COLO668 (cell line): Measurements from ENCODE around the gene GDAP2.
A peak's percentile ranks its signal among the peaks of the same experiment; 100 is the strongest.
"Not testable (repeated sequence)": the region's sequence is repeated elsewhere in the genome, so short reads cannot be mapped to it uniquely, and the experiment has no call there.

Experiments used
- DNase-seq: peaks from one replicate; lab custom pipeline; 2025; ENCODE audit not compliant: unreplicated experiment; lab: John Stamatoyannopoulos, UW

GDAP2 gene, protein sequence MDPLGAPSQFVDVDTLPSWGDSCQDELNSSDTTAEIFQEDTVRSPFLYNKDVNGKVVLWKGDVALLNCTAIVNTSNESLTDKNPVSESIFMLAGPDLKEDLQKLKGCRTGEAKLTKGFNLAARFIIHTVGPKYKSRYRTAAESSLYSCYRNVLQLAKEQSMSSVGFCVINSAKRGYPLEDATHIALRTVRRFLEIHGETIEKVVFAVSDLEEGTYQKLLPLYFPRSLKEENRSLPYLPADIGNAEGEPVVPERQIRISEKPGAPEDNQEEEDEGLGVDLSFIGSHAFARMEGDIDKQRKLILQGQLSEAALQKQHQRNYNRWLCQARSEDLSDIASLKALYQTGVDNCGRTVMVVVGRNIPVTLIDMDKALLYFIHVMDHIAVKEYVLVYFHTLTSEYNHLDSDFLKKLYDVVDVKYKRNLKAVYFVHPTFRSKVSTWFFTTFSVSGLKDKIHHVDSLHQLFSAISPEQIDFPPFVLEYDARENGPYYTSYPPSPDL

DNA sequence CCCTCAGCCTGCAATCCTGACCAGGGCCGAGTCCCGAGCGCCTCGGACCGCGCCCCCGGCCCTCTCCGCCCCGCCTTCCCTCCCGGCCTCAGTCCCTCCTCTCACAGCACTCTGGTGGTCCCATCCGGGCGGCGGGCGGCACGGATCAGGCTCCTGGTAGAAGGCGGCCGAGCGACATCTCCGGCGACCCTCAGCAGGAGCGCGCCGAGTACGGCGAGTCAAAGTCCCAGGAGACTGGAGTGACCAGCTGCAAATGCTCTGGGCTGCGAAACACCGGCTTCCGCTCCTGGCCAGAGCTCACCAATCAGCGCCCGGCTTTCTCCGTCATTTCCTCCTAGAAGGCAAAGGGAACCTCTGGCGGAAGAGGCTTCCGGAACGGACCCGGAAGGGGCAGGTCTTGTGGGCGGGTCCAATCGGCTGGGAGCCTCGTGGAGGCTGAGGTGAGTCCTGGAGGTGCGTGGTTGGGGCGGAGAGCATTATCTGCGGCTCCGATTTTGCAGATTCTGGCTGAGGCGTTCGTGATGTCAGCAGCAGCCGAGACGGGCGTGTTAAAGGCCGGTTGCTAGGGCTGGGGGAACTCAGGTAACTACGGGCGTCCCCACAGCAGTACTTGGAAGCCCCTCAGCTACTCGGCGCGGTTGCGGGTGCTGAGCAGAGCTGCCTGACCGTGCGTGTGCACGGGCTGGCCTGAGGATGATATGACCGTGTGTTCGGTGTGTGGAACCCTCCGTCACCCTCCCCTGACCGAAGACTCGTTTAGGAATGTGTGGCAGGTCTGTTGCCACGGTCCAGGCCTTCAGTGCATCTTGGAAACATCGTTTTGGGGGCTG is at the start of gene GDAP2, which contains the start of gene WDR3:
Gene GDAP2 (minus strand): TSS at position 279 of the 830 bp plus-strand sequence. CDS start 9,264 bp downstream, outside the sequence.
Gene WDR3 (plus strand): TSS at position 397 of the 830 bp plus-strand sequence. CDS start 3,581 bp downstream, outside the sequence.
- DNase-seq = peak; percentile 99

DNA sequence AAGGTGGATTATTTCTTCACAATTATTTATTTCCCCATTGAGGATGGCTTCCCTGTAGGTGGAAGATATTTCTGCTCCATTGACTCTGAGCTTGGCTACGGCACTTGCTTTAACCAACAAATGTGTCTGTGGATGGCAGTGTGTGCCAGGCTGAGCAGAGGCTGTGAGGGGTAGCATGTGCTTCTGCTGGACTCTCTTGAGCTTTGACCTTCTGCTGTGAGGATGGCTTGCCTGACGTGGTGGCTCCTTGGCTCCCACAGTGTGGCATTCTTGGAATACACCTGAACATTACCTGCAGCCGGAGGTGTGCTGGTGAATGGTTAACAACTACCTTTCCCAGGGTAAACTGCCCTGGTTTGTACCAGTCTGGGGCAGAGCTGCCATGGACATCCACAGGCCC is 47.0 kb upstream of the GDAP2 start:
- no peak for DNase-seq

DNA sequence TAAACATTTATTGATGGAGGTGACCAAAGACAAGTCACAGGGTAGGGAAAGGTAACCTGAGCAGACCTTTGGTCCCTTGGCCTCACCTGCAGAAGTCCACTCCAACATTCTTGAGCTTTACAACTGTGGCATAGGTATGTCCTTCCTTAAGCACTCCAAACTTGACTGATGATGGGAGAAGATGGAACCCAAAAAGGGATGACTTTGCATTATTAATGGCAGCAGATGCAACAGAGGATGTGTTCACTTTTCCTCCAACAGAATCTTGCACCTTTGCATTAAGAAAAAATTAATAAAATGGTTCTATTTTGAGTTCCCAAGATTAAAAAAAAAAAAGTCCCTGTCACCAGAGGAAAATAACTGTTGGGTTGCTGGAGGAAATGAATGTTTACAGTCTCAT is 42.4 kb upstream of the GDAP2 start:
- DNase-seq = no peak

DNA sequence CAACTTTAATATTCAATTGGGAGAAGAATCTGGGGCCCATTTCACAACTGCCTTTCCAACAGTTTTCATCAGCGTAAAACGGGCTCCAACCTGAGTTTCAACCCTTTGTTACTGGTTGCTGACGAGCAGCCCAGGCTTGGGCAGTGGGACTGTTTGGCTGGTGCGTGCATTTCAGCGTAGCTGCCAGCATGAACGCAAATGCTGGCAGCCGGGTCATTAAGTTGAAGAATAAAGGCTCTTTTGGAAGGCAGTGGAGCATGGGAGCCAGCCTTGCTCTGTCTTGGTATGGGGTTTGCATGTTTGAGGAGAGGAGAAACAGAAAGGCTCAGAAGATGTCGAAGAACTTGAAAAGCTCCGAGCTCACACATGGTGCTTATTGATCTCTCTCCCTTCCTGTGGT is 40.8 kb upstream of the GDAP2 start:
- no peak for DNase-seq

DNA sequence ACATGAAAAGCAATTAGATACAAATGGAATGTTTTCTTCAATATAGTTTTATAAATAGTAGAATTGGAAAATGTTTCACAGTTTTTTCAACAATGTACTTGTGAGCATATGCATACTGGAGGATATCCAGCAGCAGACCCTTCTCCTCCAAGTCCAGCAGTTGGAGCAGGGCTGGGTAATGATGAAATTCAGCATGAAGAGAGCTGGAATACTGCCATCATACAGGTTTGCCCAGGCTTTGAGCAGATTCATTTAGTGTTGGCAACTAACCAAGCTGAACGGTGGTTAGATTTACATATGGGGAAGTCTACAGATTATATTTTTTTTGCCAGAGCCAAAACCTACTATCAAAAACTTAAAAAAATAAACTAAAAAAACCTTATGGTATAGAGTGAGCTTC is 38.5 kb upstream of the GDAP2 start:
- DNase-seq = no peak

DNA sequence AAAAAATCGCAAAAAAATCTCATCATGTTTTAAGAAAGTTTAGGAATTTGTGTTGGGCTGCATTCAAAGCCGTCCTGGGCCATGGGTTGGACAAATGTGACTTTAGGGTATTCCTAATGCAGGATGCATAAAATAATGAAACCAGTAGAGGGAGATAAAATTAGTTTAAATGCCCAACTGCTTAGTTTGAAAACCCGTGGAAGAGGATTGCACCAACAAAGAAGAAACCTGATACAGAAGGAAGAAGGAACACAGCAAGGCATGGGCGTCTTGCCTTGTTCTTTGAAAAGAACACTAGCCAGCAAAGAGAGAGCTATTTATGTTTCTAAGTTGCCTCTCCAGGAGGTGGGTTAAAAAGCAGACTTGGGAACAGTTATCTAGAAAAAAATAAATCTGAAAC is 38.1 kb upstream of the GDAP2 start:
- DNase-seq = no peak

DNA sequence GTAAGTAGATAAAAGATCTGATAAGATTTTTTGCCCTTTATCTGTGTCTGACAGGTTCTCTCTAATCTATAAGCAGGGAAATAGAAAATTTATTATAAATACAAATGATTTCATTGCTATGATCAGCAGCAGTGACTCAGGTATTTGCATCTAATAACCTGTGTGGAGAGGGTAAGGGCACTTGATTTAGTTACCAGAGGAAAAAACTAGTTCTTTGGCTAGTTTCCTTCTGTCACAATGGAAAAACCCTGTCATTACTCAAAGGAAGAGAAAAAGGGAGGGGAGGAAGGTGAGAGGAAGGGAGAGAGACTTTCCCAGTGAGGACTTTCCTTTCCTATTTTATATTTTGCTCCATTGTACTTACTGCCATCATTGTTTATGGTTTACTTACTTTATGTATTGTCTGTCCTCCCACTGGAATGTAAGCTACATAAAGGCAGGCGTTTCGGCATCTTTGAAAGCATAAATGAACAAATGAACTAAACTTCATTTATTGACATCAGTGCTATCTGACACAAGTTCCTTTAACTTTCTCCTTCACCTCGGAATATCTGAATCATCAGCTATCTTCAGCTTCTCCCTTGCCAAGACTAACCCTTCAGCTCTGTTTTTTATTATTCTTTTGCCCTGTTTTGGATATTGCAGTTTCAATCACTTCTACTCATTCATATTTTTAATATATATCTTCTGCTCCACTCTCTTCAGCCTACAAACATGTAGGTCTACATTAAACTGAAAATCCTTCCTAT is 35.0 kb upstream of the GDAP2 start:
- DNase-seq = no peak

DNA sequence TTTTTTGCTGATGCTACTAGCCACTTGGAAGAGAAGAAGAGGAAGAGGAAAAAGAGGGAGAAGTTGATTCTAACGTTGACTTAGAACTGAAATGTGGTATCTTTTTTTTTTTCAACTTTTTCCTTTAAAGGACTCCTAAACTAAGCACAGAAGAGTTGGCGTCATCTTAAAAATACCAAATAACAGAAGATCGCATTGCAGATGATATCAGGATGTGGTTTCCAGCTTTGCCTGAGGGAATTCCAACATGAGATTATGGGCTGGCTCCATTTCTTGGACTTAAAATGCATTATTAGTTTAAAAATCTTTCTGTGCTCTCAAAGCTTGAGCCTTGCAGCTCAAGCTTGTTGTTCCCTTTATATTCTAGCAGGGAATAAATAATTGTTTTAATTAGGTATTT is 29.9 kb upstream of the GDAP2 start:
- DNase-seq = no peak

DNA sequence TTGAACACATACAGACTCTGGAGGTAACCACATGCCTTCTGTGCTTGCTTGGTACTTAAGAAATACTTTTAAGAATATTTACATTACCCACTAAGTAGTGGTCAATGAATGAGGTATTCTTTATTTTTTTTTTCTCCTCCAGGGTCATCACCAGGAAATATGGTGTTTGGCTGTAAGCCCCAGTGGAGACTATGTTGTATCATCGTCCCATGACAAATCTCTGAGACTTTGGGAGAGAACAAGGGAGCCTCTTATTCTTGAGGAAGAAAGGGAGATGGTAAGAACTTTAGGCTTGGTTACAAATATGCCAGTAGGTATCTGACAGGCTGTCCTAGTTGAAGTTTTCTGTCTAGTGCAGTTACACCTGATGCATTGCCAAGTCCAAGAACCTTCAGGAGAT is 23.0 kb upstream of the GDAP2 start:
- no peak for DNase-seq

DNA sequence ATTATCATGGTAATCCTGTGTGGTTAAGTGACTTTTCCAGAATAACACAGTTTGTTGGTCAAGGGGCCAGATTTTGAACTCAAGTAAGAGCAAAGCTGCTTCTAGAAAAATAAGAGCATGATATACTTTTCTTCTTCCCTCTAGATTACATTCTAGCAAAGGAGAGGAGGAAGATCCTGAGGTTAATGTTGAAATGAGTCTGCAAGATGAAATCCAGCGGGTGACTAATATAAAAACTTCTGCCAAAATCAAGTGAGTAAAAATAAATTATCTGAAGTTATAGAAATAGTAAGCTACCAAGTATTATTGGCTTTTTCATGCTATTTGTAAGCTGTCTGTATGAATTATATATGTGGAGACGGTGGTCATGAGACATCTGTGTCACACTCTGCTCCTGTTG is 12.9 kb upstream of the GDAP2 start:
- DNase-seq = no peak

DNA sequence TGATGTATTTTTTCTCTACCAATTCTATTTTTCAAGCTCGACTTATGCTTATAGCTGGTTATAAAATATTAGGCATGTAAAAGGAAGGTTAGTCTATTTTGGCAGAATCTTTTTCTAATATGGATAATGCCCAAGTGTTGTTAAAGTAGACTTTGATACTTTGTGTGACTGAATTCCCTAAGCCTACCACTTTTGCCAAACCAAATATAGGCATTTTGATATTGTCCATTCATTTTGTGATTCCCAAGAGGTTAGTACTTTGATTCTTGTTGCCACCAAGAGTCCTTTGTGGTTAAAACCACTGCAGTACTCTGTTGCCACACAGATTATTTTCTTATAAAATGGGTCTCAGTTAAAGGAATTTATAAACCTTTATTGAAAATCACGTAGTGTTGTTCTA is 4.3 kb upstream of the GDAP2 start:
- DNase-seq = no peak

DNA sequence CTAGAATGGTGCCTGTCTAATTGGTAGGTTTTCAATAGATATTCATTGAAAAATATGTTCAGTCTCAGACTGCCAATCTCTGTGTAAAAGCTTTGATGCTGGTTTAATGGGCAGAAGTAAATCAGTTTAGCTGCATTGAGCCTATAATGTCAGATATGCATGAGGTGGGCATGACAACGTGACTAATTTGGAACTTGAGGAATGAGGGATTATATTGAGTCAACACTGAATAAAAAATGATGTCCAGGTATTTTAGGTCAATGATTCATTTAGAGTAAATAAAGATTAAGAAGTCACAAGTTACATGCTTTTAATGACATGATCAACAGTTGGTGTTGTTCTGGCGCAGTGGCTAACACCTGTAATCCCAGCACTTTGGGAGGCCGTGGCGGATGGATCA is 3.2 kb upstream of the GDAP2 start:
- DNase-seq = no peak

DNA sequence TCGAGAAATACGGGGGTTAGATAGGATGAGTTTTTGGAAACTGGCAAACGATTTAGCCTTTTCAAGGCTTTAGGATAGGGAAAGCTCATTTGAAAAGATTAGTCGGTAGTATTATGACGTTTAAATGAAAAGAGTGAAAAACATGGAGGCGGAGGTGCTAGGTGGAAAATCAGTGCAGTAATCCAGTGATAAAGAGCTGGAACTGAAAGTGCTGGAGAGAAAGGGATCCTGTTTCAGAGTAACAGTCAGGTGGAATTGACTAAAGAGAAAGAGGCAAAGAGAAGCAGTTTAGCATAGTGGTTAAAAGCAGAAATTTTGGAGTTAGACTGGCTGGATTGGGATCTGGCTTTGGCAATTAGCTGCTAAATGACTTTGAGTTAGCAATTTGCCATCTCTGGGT is 1.1 kb upstream of the GDAP2 start:
- DNase-seq = no peak

DNA sequence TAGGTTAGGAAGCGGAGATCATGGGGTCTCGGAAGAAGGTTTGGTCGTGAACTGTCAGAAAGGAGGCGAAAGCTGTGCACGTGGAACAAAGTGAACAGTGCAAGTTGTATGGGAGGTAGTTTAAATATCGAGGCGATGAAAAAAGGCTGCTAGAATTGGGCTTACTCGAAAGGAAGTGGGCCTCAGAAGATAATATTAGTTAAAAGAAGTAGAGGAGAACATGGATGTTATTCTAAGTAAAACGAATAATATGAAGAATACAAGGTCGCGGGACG is 689 bp upstream of the GDAP2 start:
- no peak for DNase-seq

DNA sequence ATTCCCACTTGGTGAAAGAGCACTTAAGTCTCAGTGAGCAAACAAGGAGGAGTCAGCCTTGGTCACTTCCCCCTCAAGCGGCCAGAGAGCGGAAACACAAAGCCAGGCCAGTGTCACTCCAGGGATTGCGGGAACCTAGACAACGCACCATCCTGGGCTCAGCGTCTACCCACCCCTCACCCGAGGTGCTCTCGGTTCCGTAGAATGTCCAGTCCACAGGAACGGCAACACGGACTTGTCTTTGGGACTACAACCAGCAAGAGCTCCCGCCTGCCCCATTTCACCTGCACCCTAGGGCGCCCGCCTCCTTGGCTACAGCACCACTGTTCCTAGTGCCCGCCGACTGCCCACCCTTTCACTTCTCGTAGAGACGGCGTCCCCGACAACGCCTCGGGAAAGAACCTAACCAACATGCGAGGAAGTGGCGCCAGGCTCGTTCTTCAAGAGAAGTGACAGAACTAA is 509 bp downstream of the GDAP2 start:
- DNase-seq = peak; percentile 60

DNA sequence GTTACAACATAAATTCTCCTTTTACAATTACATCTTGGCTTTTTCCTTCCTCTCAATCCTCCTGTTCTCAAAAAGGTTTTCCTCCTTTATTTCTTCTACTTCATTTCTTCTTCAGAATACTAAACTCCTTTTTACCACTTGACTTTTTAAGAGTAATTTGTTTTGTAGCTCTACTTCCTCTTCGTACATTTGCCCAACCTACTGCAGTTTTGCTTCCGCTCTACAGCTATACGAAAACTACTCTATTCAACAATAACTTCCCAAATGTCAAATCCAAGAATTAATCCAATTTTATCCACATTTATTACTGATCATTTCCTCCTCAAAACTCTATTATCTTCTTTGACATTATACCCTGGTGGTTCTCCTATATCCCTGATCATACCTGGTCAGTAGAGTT is 3.4 kb downstream of the GDAP2 start:
- DNase-seq = no peak

DNA sequence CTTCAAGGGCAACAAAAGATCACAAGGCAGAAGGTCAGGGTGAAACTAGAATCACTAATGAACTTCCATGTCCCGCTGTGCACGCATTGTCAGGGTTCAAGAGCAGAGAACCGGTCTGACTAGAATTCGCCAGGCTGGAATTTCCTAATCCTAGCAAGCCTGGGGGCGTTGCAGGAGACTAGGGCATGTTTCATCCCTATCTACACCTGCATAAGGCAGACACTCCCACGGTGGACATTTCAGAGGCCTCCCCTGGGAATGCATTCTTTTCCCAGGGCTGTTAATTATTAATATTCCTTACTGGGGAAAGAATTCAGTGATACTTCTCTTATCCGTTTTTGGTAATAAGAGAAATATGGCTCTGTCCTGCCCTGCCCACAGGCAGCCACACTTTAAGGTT is 6.7 kb downstream of the GDAP2 start:
- not testable (repeated sequence) for DNase-seq

DNA sequence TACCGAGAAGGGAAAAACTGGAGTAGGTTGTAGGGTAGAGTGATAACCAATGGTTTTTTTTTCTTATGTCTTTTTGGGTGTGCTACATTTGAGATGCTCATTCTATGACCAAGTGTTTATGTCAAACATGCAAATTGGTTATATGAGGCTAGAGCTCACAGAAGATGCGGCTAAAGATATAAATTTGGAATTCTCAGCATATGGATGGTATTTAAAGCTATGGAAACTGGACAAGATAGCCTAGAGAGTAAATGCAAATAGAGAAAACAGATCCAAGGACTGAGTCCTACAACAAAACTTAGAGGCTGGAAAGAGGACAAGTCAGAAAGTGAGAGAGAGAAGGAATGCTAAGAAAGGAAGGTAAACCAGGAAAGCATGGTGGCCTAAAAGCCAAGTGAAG is 7.4 kb downstream of the GDAP2 start:
- DNase-seq = no peak

DNA sequence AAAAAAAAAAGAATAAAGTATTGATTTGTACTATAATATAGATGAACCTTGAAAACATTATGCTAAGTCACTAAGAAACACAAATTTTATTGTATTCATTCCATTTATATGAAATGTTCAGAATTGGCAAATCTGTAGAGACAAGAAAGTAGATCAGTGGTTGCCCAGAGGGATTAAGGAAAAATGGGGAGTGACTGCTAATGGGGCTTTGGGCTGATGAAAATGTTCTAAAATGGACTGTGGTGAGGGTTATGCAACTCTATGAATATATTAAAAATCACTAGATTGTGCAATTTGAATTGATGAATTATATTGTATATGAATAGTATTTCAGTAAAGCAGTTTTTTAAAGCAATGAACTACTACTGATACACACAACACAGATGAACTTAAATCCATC is 10.0 kb downstream of the GDAP2 start:
- no peak for DNase-seq

DNA sequence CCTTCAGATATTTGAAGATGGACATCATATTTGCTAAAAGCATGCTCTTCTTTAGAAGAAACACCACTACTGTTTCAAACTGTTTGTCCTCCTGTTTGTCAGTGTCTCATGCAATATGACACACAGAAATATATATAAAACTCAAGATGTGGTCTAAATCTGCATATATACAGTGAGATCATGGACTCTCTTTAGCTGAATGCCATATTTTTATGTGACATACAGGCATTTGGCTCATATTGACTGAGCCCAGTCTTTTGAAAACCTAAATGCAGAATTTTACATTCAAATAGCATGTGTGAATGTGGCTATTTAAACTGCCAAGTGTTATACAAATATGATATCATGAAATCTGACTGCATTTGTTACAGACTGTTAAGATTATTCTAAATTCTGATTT is 18.4 kb downstream of the GDAP2 start:
- no peak for DNase-seq

DNA sequence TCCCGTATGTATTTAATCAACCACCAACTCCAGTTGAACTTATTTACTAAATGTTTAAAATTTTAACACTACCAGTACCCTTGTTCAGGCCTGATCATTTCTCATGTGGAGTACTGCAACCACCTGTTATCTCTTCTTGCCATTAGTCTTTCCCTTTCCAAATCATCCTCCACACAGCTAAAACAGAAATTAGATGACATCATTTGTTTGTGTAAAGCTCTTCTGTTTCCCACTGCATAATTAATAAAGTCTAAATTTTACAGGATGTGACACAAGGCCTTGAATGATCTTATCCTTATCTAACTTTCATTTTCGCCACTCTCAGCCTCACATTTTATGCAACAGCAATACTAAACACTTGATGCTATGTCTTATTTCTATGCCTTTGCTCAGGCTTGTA is 24.4 kb downstream of the GDAP2 start:
- no peak for DNase-seq
